ENCODE data around the gene SLX9.

Gene SLX9

GRCh38 chr21:44972301-44972814 lies 32.5 kb downstream of the SLX9 start:
- H3K4me2 ChIP-seq (ENCODE audit: insufficient read depth, low read length), result no peak overlapping the region
- peaks cover 56% of the 10 kb centered on the region for H4K20me1 ChIP-seq (ENCODE audit: insufficient read depth, low read length)
- peaks cover 77% of the 10 kb centered on the region for H3K36me3 ChIP-seq (ENCODE audit: insufficient read depth, low read length)
- no peaks in the 10 kb centered on the region for H3K4me1 ChIP-seq (ENCODE audit: insufficient read depth, low read length)
- no peak for ATAC-seq (ENCODE audit: insufficient read depth, low read depth)
- H3K27me3 ChIP-seq (ENCODE audit: insufficient read depth, low read length, poor library complexity), result no peaks in the 10 kb centered on the region
- H3K4me3 ChIP-seq (ENCODE audit: low read depth in 1 of 2, low read length in 2 of 2), result no peak overlapping the region
- H3K27ac ChIP-seq (ENCODE audit: low read length), result no peak overlapping the region
- H3K9me3 ChIP-seq (ENCODE audit: insufficient read depth, low read length, severe bottlenecking), result no peaks in the 10 kb centered on the region
- no peak overlapping the region for H3K9ac ChIP-seq (ENCODE audit: low read depth, low read length)
- no peak overlapping the region for H2AFZ ChIP-seq (ENCODE audit: low read depth, low read length)
- no peaks in the 10 kb centered on the region for H3K79me2 ChIP-seq (ENCODE audit: insufficient read depth, low read length)
- no peak for DNase-seq
- no peak for TF ChIP-seq EZH2 (IDR thresholded peaks at IDR 0.05; ENCODE audit: borderline replicate concordance, low read depth, low read length, severe bottlenecking)
- TF ChIP-seq, protein P1, sequence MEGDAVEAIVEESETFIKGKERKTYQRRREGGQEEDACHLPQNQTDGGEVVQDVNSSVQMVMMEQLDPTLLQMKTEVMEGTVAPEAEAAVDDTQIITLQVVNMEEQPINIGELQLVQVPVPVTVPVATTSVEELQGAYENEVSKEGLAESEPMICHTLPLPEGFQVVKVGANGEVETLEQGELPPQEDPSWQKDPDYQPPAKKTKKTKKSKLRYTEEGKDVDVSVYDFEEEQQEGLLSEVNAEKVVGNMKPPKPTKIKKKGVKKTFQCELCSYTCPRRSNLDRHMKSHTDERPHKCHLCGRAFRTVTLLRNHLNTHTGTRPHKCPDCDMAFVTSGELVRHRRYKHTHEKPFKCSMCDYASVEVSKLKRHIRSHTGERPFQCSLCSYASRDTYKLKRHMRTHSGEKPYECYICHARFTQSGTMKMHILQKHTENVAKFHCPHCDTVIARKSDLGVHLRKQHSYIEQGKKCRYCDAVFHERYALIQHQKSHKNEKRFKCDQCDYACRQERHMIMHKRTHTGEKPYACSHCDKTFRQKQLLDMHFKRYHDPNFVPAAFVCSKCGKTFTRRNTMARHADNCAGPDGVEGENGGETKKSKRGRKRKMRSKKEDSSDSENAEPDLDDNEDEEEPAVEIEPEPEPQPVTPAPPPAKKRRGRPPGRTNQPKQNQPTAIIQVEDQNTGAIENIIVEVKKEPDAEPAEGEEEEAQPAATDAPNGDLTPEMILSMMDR (IDR thresholded peaks at IDR 0.05; ENCODE audit: borderline replicate concordance, extremely low read depth, low read length, poor library complexity, severe bottlenecking), result peak; percentile 37

DNA sequence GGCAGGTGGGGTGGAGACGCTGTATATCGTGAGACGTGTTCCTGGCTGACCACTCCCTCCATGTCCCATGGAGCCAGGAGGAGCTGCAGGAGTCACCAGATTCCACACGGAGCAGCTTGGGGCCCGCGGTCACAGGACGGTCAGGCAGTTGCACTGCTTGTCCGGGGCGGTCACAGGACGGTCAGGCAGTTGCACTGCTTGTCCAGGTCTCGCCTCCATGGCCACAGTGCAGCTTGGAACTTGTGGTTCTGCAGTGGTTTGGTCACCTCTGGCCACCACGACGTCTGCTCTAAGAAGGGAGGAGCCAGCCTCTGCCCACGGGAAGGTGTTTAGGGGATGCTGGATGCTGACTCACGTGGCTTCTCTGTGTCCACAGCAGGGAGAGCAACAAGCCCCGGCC lies 33.0 kb downstream of the SLX9 start:
- Histone ChIP-seq H3K4me3 (ENCODE audit: low read depth in 1 of 2, low read length in 2 of 2) (no peak overlapping the region), H3K79me2 (ENCODE audit: insufficient read depth, low read length) (no peaks in the 10 kb centered on the region), H3K36me3 (ENCODE audit: insufficient read depth, low read length) (peaks cover 77% of the 10 kb centered on the region), H3K4me2 (ENCODE audit: insufficient read depth, low read length) (no peak overlapping the region), H4K20me1 (ENCODE audit: insufficient read depth, low read length) (peaks cover 51% of the 10 kb centered on the region), H3K4me1 (ENCODE audit: insufficient read depth, low read length) (no peaks in the 10 kb centered on the region), H3K9ac (ENCODE audit: low read depth, low read length) (no peak overlapping the region), H3K27ac (ENCODE audit: low read length) (no peak overlapping the region), H2AFZ (ENCODE audit: low read depth, low read length) (no peak overlapping the region), H3K9me3 (ENCODE audit: insufficient read depth, low read length, severe bottlenecking) (no peaks in the 10 kb centered on the region), H3K27me3 (ENCODE audit: insufficient read depth, low read length, poor library complexity) (no peaks in the 10 kb centered on the region)
- TF ChIP-seq EZH2 (IDR thresholded peaks at IDR 0.05; ENCODE audit: borderline replicate concordance, low read depth, low read length, severe bottlenecking), result no peak
- TF ChIP-seq, protein P1 (IDR thresholded peaks at IDR 0.05; ENCODE audit: borderline replicate concordance, extremely low read depth, low read length, poor library complexity, severe bottlenecking), result no peak
- no peak for ATAC-seq (ENCODE audit: insufficient read depth, low read depth)
- DNase-seq, result no peak

GRCh38 chr21:44973598-44973997 lies 33.8 kb downstream of the SLX9 start:
- no peaks in the 10 kb centered on the region for H3K4me1 ChIP-seq (ENCODE audit: insufficient read depth, low read length)
- no peak overlapping the region for H3K4me3 ChIP-seq (ENCODE audit: low read depth in 1 of 2, low read length in 2 of 2)
- H3K9me3 ChIP-seq (ENCODE audit: insufficient read depth, low read length, severe bottlenecking), result no peaks in the 10 kb centered on the region
- H3K27ac ChIP-seq (ENCODE audit: low read length), result no peak overlapping the region
- peaks cover 73% of the 10 kb centered on the region for H3K36me3 ChIP-seq (ENCODE audit: insufficient read depth, low read length)
- H3K9ac ChIP-seq (ENCODE audit: low read depth, low read length), result no peak overlapping the region
- DNase-seq, result no peak
- no peaks in the 10 kb centered on the region for H3K79me2 ChIP-seq (ENCODE audit: insufficient read depth, low read length)
- no peak for ATAC-seq (ENCODE audit: insufficient read depth, low read depth)
- H3K27me3 ChIP-seq (ENCODE audit: insufficient read depth, low read length, poor library complexity), result no peaks in the 10 kb centered on the region
- TF ChIP-seq, protein P1 (IDR thresholded peaks at IDR 0.05; ENCODE audit: borderline replicate concordance, extremely low read depth, low read length, poor library complexity, severe bottlenecking), result no peak
- no peak for TF ChIP-seq EZH2 (IDR thresholded peaks at IDR 0.05; ENCODE audit: borderline replicate concordance, low read depth, low read length, severe bottlenecking)
- peaks cover 45% of the 10 kb centered on the region for H4K20me1 ChIP-seq (ENCODE audit: insufficient read depth, low read length)
- no peak overlapping the region for H2AFZ ChIP-seq (ENCODE audit: low read depth, low read length)
- H3K4me2 ChIP-seq (ENCODE audit: insufficient read depth, low read length), result no peak overlapping the region

- Histone ChIP-seq H3K27ac (ENCODE audit: low read length) (no peak overlapping the region), H3K4me3 (ENCODE audit: low read depth in 1 of 2, low read length in 2 of 2) (no peak overlapping the region), H3K4me2 (ENCODE audit: insufficient read depth, low read length) (no peak overlapping the region), H3K36me3 (ENCODE audit: insufficient read depth, low read length) (peaks cover 65% of the 10 kb centered on the region), H3K9me3 (ENCODE audit: insufficient read depth, low read length, severe bottlenecking) (no peaks in the 10 kb centered on the region), H4K20me1 (ENCODE audit: insufficient read depth, low read length) (peaks cover 38% of the 10 kb centered on the region), H2AFZ (ENCODE audit: low read depth, low read length) (no peak overlapping the region), H3K4me1 (ENCODE audit: insufficient read depth, low read length) (no peaks in the 10 kb centered on the region), H3K27me3 (ENCODE audit: insufficient read depth, low read length, poor library complexity) (no peaks in the 10 kb centered on the region), H3K9ac (ENCODE audit: low read depth, low read length) (no peak overlapping the region), H3K79me2 (ENCODE audit: insufficient read depth, low read length) (no peaks in the 10 kb centered on the region)
- TF ChIP-seq, protein P1 (IDR thresholded peaks at IDR 0.05; ENCODE audit: borderline replicate concordance, extremely low read depth, low read length, poor library complexity, severe bottlenecking), result no peak
- DNase-seq (no peak), ATAC-seq (ENCODE audit: insufficient read depth, low read depth) (no peak)
Measured at GRCh38 chr21:44974676-44975075, 34.8 kb downstream of the SLX9 start.

Data from DND-41 (cell line).